Adrenal gland (tissue), 12 donors: ENCODE measurements around the gene ARHGEF18. TPM values are rescaled to one million over a fixed set of nuclear protein-coding genes. Genes with fewer than 3 reads are reported as not detected.
A peak's percentile ranks its signal among the peaks of the same experiment; 100 is the strongest.

Experiments
- DNase-seq, 7 donors: peaks; one replicate each; pipeline ENCODE4 v3.0.0-alpha.2; 2019 to 2020
- H3K27ac ChIP-seq, 5 donors: fragments of 200-600 bp; sonication (generic) in 4 of 5; 1 replicate in 3 of 5; 2 replicates in 2 of 5; pipeline versions ENCODE4 v1.5.1 to v1.8.0; 2016 to 2020; ENCODE audit warnings: mild to moderate bottlenecking in 1 of 5
- H3K27me3 ChIP-seq: fragments of 200-600 bp; 2 replicates; pipeline ENCODE4 v1.8.0; 2021
- H3K36me3 ChIP-seq, 2 donors: fragments of 200-600 bp; replicated peaks in 1 of 2; 1 replicate in 1 of 2; 2 replicates in 1 of 2; pipeline versions ENCODE4 v1.5.1 to v1.8.0; 2018 to 2022
- H3K4me1 ChIP-seq, 2 donors: fragments of 200-600 bp; replicated peaks in 1 of 2; 1 replicate in 1 of 2; 2 replicates in 1 of 2; pipeline versions ENCODE4 v1.5.1 to v1.8.0; 2018 to 2021
- H3K4me3 ChIP-seq, 4 donors: fragments of 200-600 bp; sonication (generic) in 3 of 4; one replicate each; pipeline ENCODE4 v1.5.1; 2016 to 2018
- H3K9me3 ChIP-seq, 3 donors: fragments of 200-600 bp; sonication (generic) in 1 of 3; replicated peaks in 1 of 3; 1 replicate in 2 of 3; 2 replicates in 1 of 3; pipeline versions ENCODE4 v1.5.1 to v1.8.0; 2016 to 2021
- POLR2A ChIP-seq, 2 donors: fragments of 450-650 bp; IDR thresholded peaks; one replicate each; pipeline ENCODE4 v1.6.1; 2017; ENCODE audit warnings: antibody characterized with exemption in 2 of 2, mild to moderate bottlenecking in 2 of 2, moderate library complexity in 1 of 2
- WGBS, 4 donors: extraction: QIAGEN DNeasy Blood & Tissue Kit in 2 of 4; methylation state at CpG; one replicate each; pipeline versions ENCODE4 v1.1.5 to v1.1.7; 2013 to 2017; 5-methylcytosine and 5-hydroxymethylcytosine counted together
- intact Hi-C, 2 donors: fragments of 100-400 bp; cut with DNase I; formaldehyde crosslinking; loops; one replicate each; pipeline versions ENCODE4 v1.14.1 to v1.15.0; 2022 to 2023
- polyA plus RNA-seq, 3 donors: library from polyadenylated mRNA; stranded (reverse); fragments of 200-250 nt in 2 of 3; fragments of 350-450 nt in 1 of 3; fragmentation: Illumina TruSeq in 1 of 3; extraction: RNeasy Lipid Tissue Mini Kit (QIAGEN cat#74804) in 1 of 3; gene quantifications; one replicate each; pipeline ENCODE4 v1.2.3, GENCODE V29; 2013 to 2014
- total RNA-seq, 9 donors: library from RNA; depleted of rRNA in 4 of 9; stranded (reverse); fragments of >200 nt in 4 of 9; fragments of 120-200 nt in 1 of 9; fragmentation: NEBNext Ultra II Directional in 1 of 9; extraction: Animal tissue kit (Norgen Biotek cat#: 25700) in 1 of 9; gene quantifications; one replicate each; pipeline versions ENCODE4 v1.1.0 to v1.2.4, GENCODE V29; 2013 to 2023
- TF ChIP-seq, protein P1 (sequence below), 6 experiments: fragments of 450-650 bp in 4 of 6; fragments of 200-600 bp in 2 of 6; sonication (generic) in 1 of 6; IDR thresholded peaks; 1 replicate in 5 of 6; 2 replicates in 1 of 6; pipeline versions ENCODE4 v1.5.1 to v1.8.0; 2016 to 2021; ENCODE audit warnings: antibody characterized with exemption in 6 of 6, mild to moderate bottlenecking in 2 of 6, moderate library complexity in 1 of 6
- donor health status: healthy with polysubstance abuse.
- donor health status: Bipolar disorder and iron deficiency.
- donor health status: DM: yes; HTN: yes; CAD: no.
- donor health status: DM: no; HTN: no; CAD: no.
- donor health status: DM: no; HTN: no; CAD: no.
- donor health status: DM: yes; HTN: yes; CAD: no.

ARHGEF18 gene
- total and polyA plus RNA-seq, 12 donors, result 5.9 to 52.3 (median 32.0) TPM

DNA sequence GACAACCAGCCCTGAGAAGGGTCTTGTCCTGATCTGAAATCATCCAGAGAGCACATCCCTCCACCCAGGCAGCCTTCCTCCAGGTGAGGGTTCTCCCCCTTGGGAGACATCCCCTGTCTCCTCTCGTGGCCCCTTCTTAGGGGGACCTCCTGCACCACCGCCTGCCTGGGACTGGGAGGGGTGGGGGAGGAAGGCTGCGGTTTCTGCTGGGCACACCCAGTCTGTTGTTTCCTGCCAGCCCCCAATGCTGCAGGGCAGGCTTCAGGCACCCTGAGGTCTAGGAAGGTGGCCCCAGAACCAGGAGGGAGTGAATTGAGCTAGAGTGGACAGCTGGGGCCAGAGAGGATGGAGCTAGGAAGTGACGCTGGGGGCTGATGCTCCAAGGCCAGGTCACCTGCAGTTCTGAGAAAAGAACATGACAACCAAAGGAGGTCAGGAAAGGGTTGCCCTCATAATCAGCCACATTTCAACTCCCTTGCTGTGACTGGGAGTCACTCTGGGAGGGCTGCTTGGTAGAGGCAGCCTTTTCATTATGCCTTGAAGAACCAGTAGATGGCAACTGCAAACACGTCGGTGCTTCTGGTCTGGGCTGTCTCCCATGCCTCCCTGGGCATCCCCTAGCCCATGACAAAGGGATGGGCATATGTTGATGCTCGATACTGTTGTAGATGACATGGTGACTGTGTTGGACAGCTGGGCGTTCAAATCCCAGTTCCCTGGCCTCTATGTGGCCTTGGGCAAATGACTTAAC is 1.4 kb downstream of the ARHGEF18 start:
- no peak overlapping the region for H3K4me3 ChIP-seq

DNA sequence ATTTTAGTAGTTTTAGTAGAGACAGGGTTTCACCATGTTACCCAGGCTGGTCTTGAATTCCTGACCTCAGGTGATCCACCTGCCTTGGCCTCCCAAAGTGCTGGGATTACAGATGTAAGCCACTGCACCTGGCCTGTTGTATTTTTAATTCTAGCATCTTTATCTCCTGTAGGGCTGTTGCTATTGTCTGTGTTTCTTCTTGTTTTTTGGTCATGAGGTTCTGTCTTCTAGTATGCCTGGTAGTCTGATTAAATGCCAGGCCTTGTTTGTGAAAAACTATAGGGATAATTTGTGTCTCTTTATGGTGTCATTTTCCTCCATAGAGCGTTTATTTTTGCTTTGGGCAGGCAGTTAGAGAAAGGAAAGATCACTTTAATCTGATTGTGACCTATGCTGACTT is 3.1 kb downstream of the ARHGEF18 start:
- no peak for DNase-seq
- intact Hi-C loops, result loop anchor here (10.0 kb wide), 3 partner anchors 183 to 333 kb away; partner anchors contain the start of genes MCEMP1 (in 1 of the 2), PNPLA6 (in 1 of the 2) and TRAPPC5 (in 1 of the 2)
- H3K4me1 ChIP-seq, result peaks cover 0 to 13% of the 10 kb centered on the region in 2 donors
- no peak overlapping the region for H3K27ac ChIP-seq
- H3K9me3 ChIP-seq, result no peaks in the 10 kb centered on the region
- WGBS, 4 donors, result 61 to 79% (median 66%) methylated on average over 1 of the region's 1 CpG
- no peaks in the 10 kb centered on the region for H3K36me3 ChIP-seq
- no peak for TF ChIP-seq POLR2A (IDR thresholded peaks at IDR 0.05)
- TF ChIP-seq, protein P1, sequence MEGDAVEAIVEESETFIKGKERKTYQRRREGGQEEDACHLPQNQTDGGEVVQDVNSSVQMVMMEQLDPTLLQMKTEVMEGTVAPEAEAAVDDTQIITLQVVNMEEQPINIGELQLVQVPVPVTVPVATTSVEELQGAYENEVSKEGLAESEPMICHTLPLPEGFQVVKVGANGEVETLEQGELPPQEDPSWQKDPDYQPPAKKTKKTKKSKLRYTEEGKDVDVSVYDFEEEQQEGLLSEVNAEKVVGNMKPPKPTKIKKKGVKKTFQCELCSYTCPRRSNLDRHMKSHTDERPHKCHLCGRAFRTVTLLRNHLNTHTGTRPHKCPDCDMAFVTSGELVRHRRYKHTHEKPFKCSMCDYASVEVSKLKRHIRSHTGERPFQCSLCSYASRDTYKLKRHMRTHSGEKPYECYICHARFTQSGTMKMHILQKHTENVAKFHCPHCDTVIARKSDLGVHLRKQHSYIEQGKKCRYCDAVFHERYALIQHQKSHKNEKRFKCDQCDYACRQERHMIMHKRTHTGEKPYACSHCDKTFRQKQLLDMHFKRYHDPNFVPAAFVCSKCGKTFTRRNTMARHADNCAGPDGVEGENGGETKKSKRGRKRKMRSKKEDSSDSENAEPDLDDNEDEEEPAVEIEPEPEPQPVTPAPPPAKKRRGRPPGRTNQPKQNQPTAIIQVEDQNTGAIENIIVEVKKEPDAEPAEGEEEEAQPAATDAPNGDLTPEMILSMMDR (IDR thresholded peaks at IDR 0.05), result no peak
- H3K4me3 ChIP-seq, result no peak overlapping the region
- H3K27me3 ChIP-seq, result no peaks in the 10 kb centered on the region

More for the DNA sequence above, 1.4 kb downstream of the ARHGEF18 start:
- no peaks in the 10 kb centered on the region for H3K36me3 ChIP-seq
- WGBS, 4 donors, result 69 to 77% (median 73%) methylated on average over 4 to 8 of the region's 8 CpGs
- H3K27me3 ChIP-seq, result no peaks in the 10 kb centered on the region
- no peak for TF ChIP-seq POLR2A (IDR thresholded peaks at IDR 0.05)
- TF ChIP-seq, protein P1 (IDR thresholded peaks at IDR 0.05), result no peak
- intact Hi-C loops, result loop anchor here (10.0 kb wide), 3 partner anchors 185 to 335 kb away; partner anchors contain the start of genes MCEMP1 (in 1 of the 2), PNPLA6 (in 1 of the 2) and TRAPPC5 (in 1 of the 2)
- no peaks in the 10 kb centered on the region for H3K9me3 ChIP-seq
- peak in 1 of 7 donors; percentile 10 for DNase-seq
- H3K4me1 ChIP-seq, result peaks cover 0 to 2% of the 10 kb centered on the region in 2 donors
- no peak overlapping the region for H3K27ac ChIP-seq

DNA sequence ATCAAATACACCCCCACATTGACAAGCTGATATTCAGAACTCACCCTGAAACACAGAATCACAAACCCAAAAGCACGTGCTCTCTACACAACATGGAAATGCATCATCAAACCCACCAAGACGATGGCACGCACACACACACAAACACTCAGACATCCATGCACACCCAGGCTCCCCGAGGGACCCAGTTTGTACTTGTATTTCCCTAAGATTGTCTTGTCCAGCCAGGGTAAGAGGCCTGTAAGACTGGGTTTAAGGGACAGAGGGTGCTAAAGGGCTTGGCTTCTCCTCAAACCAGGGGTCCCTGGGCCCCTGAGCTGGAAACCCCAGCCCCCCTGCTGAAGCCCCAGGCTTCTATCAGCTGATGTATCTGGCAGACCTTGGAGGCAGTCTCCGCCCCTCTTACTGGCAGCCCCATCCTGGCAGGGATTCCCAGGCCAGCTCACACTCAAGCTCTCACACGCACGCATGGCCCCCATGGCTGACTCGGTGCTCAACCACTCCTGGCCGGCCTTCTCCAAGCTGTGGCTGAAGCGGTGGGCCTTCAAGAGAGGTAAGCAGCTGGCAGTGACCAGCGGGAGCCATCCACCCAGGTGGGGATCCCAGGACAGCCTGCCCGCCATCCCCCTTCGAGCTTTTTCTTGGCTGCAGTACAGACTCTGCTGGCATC is 6.5 kb downstream of the ARHGEF18 start:
- DNase-seq, result peak; percentile 77 to 92 (median 86)
- Histone ChIP-seq H3K27me3 (no peaks in the 10 kb centered on the region), H3K9me3 (no peaks in the 10 kb centered on the region), H3K27ac (peak overlapping the region in 4 of 5 donors; percentile 2 to 75 (median 56)), H3K4me1 (peaks cover 0 to 13% of the 10 kb centered on the region in 2 donors), H3K36me3 (no peaks in the 10 kb centered on the region), H3K4me3 (peak overlapping the region in 1 of 4 donors; percentile 29)
- WGBS, 4 donors, result 39 to 76% (median 46%) methylated on average over 3 to 13 of the region's 13 CpGs
- peak in 1 of 2 donors; percentile 14 for TF ChIP-seq POLR2A (IDR thresholded peaks at IDR 0.05)
- TF ChIP-seq, protein P1 (IDR thresholded peaks at IDR 0.05), result no peak
- intact Hi-C loops, result loop anchor here (10.0 kb wide), 3 partner anchors 180 to 330 kb away; partner anchors contain the start of genes MCEMP1 (in 1 of the 2), PNPLA6 (in 1 of the 2) and TRAPPC5 (in 1 of the 2)

DNA sequence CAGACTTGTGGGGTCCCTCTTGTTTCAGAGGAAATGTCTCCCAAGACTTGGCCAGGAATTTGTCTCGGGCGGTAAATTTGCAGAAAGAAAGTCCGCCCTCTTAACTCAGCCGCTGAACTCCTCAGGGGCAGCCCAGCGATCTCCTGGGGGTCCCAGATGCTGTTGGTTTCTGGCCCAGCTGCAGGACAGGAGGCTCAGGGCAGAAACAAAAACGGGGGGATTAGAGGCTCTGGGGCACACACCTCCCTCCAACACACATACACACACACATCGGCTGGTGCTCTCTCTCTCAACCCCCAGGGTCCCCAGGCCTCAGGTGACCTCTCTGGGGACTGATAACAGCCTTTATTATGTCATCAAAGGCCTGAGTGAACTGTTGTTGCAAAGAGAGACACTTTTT is 7.1 kb downstream of the ARHGEF18 start:
- Histone ChIP-seq H3K4me1 (peaks cover 0 to 13% of the 10 kb centered on the region in 2 donors), H3K27me3 (no peaks in the 10 kb centered on the region), H3K36me3 (no peaks in the 10 kb centered on the region), H3K9me3 (no peaks in the 10 kb centered on the region), H3K4me3 (peak overlapping the region in 1 of 4 donors; percentile 29), H3K27ac (peak overlapping the region in 4 of 5 donors; percentile 2 to 75 (median 56))
- WGBS, 4 donors, result 45 to 62% (median 48%) methylated on average over 6 to 7 of the region's 7 CpGs
- TF ChIP-seq, protein P1 (IDR thresholded peaks at IDR 0.05), result no peak
- TF ChIP-seq POLR2A (IDR thresholded peaks at IDR 0.05), result no peak
- intact Hi-C loops, result loop anchor here (10.0 kb wide), 3 partner anchors 179 to 329 kb away; partner anchors contain the start of genes MCEMP1 (in 1 of the 2), PNPLA6 (in 1 of the 2) and TRAPPC5 (in 1 of the 2)
- DNase-seq, result peak in 1 of 7 donors; percentile 41
